Keratinocyte (primary cell): ENCODE measurements around the gene LMCD1. TPM values are rescaled to one million over a fixed set of nuclear protein-coding genes. Genes with fewer than 3 reads are reported as not detected.

Experiments
- DNase-seq: peaks from one replicate; pipeline ENCODE4 v3.0.0-alpha.2; 2011; ENCODE audit warnings: low read depth, missing footprints, low spot score
- FAIRE-seq: peaks from 2 replicates; lab custom pipeline; 2011; peaks lifted over from hg19 to GRCh38; lab: Jason Lieb, UNC
- H2AFZ ChIP-seq: 2 replicates; pipeline ENCODE4 v1.6.0; 2012; ENCODE audit warnings: low read length, control low read depth, inconsistent platforms; ENCODE audit not compliant: control insufficient read depth
- H3K27ac ChIP-seq: 2 replicates; pipeline ENCODE4 v1.5.1; 2011; ENCODE audit warnings: low read length; ENCODE audit not compliant: control insufficient read depth, insufficient read depth
- H3K27me3 ChIP-seq: 3 replicates; pipeline ENCODE4 v1.6.0; 2011; ENCODE audit warnings: low read length; ENCODE audit not compliant: control insufficient read depth, insufficient read depth; ENCODE audit errors: extremely low read depth
- H3K36me3 ChIP-seq, 2 experiments: 2 replicates in 1 of 2; 3 replicates in 1 of 2; pipeline ENCODE4 v1.5.1; 2011; ENCODE audit warnings: low read length in 2 of 2, mild to moderate bottlenecking in 1 of 2; ENCODE audit not compliant: control insufficient read depth in 2 of 2, insufficient read depth in 2 of 2; ENCODE audit errors: extremely low read depth in 1 of 2
- H3K4me1 ChIP-seq: 3 replicates; pipeline ENCODE4 v1.5.1; 2011; ENCODE audit warnings: low read length; ENCODE audit not compliant: control insufficient read depth, insufficient read depth; ENCODE audit errors: extremely low read depth
- H3K4me2 ChIP-seq: 3 replicates; pipeline ENCODE4 v1.6.0; 2011; ENCODE audit warnings: low read depth, low read length; ENCODE audit not compliant: control insufficient read depth, insufficient read depth; ENCODE audit errors: extremely low read depth
- H3K4me3 ChIP-seq, 3 experiments: fragments of 200-600 bp in 1 of 3; sonication (generic) in 1 of 3; 2 replicates in 2 of 3; 3 replicates in 1 of 3; pipeline ENCODE4 v1.5.1; 2011 to 2016; ENCODE audit warnings: low read length in 3 of 3, mild to moderate bottlenecking in 3 of 3, control low read depth in 2 of 3, inconsistent platforms in 1 of 3, low read depth in 1 of 3, mixed read lengths in 1 of 3, mixed run types in 1 of 3, moderate library complexity in 1 of 3; ENCODE audit not compliant: control insufficient read depth in 2 of 3, insufficient read depth in 2 of 3; ENCODE audit errors: extremely low read depth in 1 of 3
- H3K79me2 ChIP-seq: 2 replicates; pipeline ENCODE4 v1.6.0; 2012; ENCODE audit warnings: low read length; ENCODE audit not compliant: control insufficient read depth, insufficient read depth
- H3K9ac ChIP-seq: 3 replicates; pipeline ENCODE4 v1.6.0; 2011; ENCODE audit warnings: low read length; ENCODE audit not compliant: control insufficient read depth, insufficient read depth; ENCODE audit errors: extremely low read depth
- H3K9me1 ChIP-seq: 3 replicates; pipeline ENCODE4 v1.6.0; 2011; ENCODE audit warnings: low read length; ENCODE audit not compliant: control insufficient read depth, insufficient read depth; ENCODE audit errors: extremely low read depth
- H3K9me3 ChIP-seq: 2 replicates; pipeline ENCODE4 v1.5.1; 2012; ENCODE audit warnings: low read depth, low read length; ENCODE audit not compliant: control insufficient read depth
- H4K20me1 ChIP-seq: 3 replicates; pipeline ENCODE4 v1.6.0; 2011; ENCODE audit warnings: low read length; ENCODE audit not compliant: control insufficient read depth, insufficient read depth; ENCODE audit errors: extremely low read depth
- EZH2 ChIP-seq: IDR thresholded peaks from one replicate; pipeline ENCODE4 v1.6.1; 2012; ENCODE audit warnings: inconsistent platforms, mild to moderate bottlenecking, low read length, moderate library complexity
- dilution Hi-C: fragments of 300-500 bp; cut with MboI; formaldehyde crosslinking; loops from one replicate; pipeline ENCODE4 v1.7.0; 2020; ENCODE audit warnings: low sequenced_read_pairs; ENCODE audit not compliant: extremely low pct_ligation_motif_present
- polyA plus RNA-seq, 5 experiments: library from polyadenylated mRNA; depleted of rRNA in 3 of 5; stranded (reverse) in 3 of 5; stranded (forward) in 1 of 5; unstranded in 1 of 5; fragments of >200 nt; gene quantifications; 1 replicate in 1 of 5; 2 replicates in 3 of 5; 3 replicates in 1 of 5; pipeline versions ENCODE4 v1.2.1 to v1.2.3, GENCODE V29; 2011 to 2012; ENCODE audit warnings: missing spikeins in 2 of 5, low read depth in 1 of 5, low replicate concordance in 1 of 5
- TF ChIP-seq, protein P1 (sequence below), 3 experiments: IDR thresholded peaks in 1 of 3; conservative IDR thresholded peaks in 1 of 3; optimal IDR thresholded peaks in 1 of 3; 2 replicates in 2 of 3; 3 replicates in 1 of 3; pipeline versions ENCODE3 to v1.5.1; 2011; ENCODE audit warnings: low read length in 3 of 3, mild to moderate bottlenecking in 3 of 3, moderate library complexity in 2 of 3, control low read depth in 1 of 3, inconsistent platforms in 1 of 3; ENCODE audit not compliant: insufficient read depth in 2 of 3; ENCODE audit errors: extremely low read depth in 1 of 3

The LMCD1 gene
- polyA plus RNA-seq, 1 donor (not counting 4 experiments of a cell fraction or from before 2014, with no cell fraction given) = 3.7 TPM

DNA sequence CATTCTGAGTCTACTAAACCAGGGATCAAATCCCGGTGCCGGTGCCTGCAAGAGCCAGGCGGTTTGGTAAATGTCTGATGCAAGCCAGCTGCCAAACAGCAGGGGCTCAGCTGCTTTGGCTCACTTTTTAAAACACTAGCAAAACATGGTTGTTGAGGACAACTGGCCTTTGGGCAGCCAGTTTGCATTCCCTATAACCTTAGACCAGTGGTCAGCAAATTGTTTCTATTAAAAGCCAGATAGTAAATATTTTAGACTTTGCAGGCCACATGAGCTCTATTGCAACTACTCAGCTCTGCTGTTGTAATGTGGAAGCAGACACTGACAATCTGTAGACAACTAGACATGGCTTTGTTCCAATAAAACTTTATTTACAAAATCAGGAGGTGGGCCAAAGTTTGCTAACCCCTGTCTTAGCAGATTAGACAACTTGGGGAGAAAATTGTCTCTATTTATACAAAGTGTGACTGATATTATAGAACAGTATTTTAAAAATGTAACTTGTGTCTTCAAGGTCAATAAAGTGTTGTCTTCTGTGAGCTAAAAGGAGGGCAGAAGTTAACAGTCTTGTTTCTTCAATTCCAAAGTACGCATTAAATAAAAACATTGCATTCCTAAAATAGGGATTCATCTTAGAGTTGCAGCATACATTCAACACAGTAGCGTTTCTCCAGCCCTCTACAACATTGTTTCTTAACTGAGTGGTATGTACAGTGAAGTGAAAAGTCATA is 75.4 kb downstream of the LMCD1 start:
- Histone ChIP-seq H3K79me2 (no peaks in the 10 kb centered on the region), H3K4me1 (no peaks in the 10 kb centered on the region), H3K36me3 (no peaks in the 10 kb centered on the region), H3K9me3 (no peaks in the 10 kb centered on the region), H3K27me3 (no peaks in the 10 kb centered on the region), H2AFZ (no peak overlapping the region), H3K9ac (no peak overlapping the region), H3K4me2 (no peak overlapping the region), H3K9me1 (no peaks in the 10 kb centered on the region), H4K20me1 (no peaks in the 10 kb centered on the region), H3K4me3 (no peak overlapping the region), H3K27ac (no peak overlapping the region)
- FAIRE-seq (no peak), DNase-seq (no peak)
- TF ChIP-seq, protein P1, sequence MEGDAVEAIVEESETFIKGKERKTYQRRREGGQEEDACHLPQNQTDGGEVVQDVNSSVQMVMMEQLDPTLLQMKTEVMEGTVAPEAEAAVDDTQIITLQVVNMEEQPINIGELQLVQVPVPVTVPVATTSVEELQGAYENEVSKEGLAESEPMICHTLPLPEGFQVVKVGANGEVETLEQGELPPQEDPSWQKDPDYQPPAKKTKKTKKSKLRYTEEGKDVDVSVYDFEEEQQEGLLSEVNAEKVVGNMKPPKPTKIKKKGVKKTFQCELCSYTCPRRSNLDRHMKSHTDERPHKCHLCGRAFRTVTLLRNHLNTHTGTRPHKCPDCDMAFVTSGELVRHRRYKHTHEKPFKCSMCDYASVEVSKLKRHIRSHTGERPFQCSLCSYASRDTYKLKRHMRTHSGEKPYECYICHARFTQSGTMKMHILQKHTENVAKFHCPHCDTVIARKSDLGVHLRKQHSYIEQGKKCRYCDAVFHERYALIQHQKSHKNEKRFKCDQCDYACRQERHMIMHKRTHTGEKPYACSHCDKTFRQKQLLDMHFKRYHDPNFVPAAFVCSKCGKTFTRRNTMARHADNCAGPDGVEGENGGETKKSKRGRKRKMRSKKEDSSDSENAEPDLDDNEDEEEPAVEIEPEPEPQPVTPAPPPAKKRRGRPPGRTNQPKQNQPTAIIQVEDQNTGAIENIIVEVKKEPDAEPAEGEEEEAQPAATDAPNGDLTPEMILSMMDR (optimal IDR thresholded peaks at IDR 0.05 in 1 of 3, IDR thresholded peaks at IDR 0.05 in 1 of 3, conservative IDR thresholded peaks at IDR 0.05 in 1 of 3; ENCODE audit: extremely low read depth in 1 of 3, insufficient read depth in 2 of 3, low read length in 3 of 3) = no peak
- no peak for TF ChIP-seq EZH2
- dilution Hi-C loops = no loop called here

DNA sequence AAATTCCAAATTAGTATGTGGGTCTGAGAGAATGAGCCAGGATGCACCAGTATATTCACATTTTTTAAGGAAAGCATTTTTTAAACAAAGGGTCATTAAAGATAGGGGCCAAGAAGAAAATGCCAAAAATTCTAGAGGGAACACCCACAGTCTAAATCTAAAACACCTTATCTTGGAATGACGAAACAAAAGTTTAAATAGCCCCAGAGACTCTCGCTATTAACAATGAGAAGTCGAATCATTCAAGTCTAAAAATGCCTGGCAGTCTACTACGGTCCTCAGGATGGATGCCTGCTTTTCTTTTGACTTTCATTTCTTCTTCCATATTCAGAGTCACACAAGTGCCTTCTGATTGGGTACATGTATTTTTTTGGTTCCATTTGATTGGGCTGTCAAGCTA is 76.7 kb downstream of the LMCD1 start:
- H4K20me1 ChIP-seq = no peaks in the 10 kb centered on the region

More for the DNA sequence above, 76.7 kb downstream of the LMCD1 start:
- Histone ChIP-seq H3K4me2 (no peak overlapping the region), H3K4me1 (no peaks in the 10 kb centered on the region), H3K79me2 (no peaks in the 10 kb centered on the region), H3K9me1 (no peaks in the 10 kb centered on the region), H3K27me3 (no peaks in the 10 kb centered on the region), H3K27ac (no peak overlapping the region), H3K4me3 (no peak overlapping the region), H3K9ac (no peak overlapping the region), H3K36me3 (no peaks in the 10 kb centered on the region), H2AFZ (no peak overlapping the region), H3K9me3 (no peaks in the 10 kb centered on the region)
- FAIRE-seq = no peak
- dilution Hi-C loops = no loop called here
- DNase-seq = no peak
- TF ChIP-seq EZH2 = no peak
- TF ChIP-seq, protein P1 (optimal IDR thresholded peaks at IDR 0.05 in 1 of 3, IDR thresholded peaks at IDR 0.05 in 1 of 3, conservative IDR thresholded peaks at IDR 0.05 in 1 of 3; ENCODE audit: extremely low read depth in 1 of 3, insufficient read depth in 2 of 3, low read length in 3 of 3) = no peak
